BJ (cell line): ENCODE results near the gene CLBA1. TPM values are rescaled to one million over a fixed set of nuclear protein-coding genes. Genes with fewer than 3 reads are reported as not detected.

Source experiments
- CTCF ChIA-PET: fragments of 350-600 bp; formaldehyde crosslinking; extraction: SDS; loops from one replicate; lab custom pipeline; 2021; ENCODE audit warnings: antibody characterized with exemption, inconsistent platforms; lab: Yijun Ruan, JAX
- POLR2A ChIA-PET: fragments of 300-600 bp; sonication (Branson Sonifier 250); formaldehyde crosslinking; extraction: SDS; loops from one replicate; lab custom pipeline; 2021; ENCODE audit warnings: antibody characterized with exemption; lab: Charles Lee
- DNase-seq: peaks from one replicate; pipeline ENCODE4 v3.0.0-alpha.2; 2011; ENCODE audit warnings: low read depth
- H3K27me3 ChIP-seq: 2 replicates; pipeline ENCODE4 v1.6.0; 2011; ENCODE audit warnings: low read length; ENCODE audit not compliant: control insufficient read depth, insufficient read depth
- H3K36me3 ChIP-seq: 2 replicates; pipeline ENCODE4 v1.5.1; 2011; ENCODE audit warnings: low read length; ENCODE audit not compliant: control insufficient read depth, insufficient read depth
- H3K4me3 ChIP-seq: 2 replicates; pipeline ENCODE4 v1.5.1; 2011; ENCODE audit warnings: low read depth, mild to moderate bottlenecking, control low read depth, low read length
- polyA plus RNA-seq: library from polyadenylated mRNA; depleted of rRNA; stranded (reverse); fragments of >200 nt; gene quantifications from 2 replicates; pipeline ENCODE4 v1.2.3, GENCODE V29; 2011
- TF ChIP-seq, protein P1 (sequence below): IDR thresholded peaks from 2 replicates; pipeline ENCODE4 v1.5.1; 2011; ENCODE audit warnings: low read depth, mild to moderate bottlenecking, control low read depth, inconsistent platforms, low read length, moderate library complexity; ENCODE audit not compliant: insufficient read depth

CLBA1 gene
- polyA plus RNA-seq, 1 experiment: 5.9 TPM

DNA sequence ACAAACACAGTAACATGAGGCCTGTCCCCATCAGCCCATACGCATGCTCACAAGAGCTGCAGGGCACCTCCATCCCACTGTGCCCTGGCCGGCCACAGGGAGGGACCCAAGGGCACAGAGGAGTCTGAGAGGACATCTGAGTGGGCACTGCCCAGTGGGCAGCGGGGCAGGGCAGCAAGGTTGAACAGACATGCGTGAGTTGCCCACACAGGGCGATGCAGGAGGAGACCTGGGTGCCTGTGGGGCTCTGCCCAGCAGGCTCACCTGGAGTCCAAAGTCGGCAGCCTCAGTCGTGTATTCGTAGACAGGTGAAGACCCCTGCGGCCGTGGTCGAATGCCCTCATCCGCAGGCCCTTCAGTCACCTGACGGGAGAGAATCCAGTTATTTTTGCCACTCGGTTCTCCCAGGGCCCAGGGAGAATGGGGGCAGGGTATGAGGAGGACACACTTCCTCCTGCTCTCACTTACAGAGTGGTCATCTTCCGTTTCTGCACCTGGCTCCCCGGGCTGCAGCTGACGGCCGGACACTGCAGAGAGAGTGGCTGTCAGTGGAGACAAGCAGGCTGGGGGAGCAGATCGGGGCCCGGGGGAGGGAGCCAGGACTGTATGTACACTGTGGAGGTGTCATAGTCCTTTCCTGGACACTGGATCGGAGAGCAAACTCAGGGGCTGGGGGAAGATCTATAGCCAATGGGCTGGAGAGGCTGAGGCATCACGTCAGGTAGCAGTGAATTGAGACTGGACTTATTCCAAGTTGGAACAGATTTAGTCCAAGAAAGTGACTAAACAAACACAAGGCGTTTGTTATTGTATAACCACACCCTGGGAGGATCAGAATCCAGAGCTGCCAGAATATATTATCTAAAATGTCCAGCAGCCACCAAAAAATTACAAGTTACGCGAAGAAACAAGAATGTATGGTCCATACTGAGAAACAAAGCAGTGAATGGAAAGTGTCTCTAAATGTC lies 28.2 kb upstream of the CLBA1 start:
- POLR2A ChIA-PET: no interaction called here
- H3K36me3 ChIP-seq: peaks cover 5% of the 10 kb centered on the region; the same call in 1 of the 2 replicates
- DNase-seq: no peak
- CTCF ChIA-PET: interaction anchor here (0.6 kb wide), 1 partner anchor 137 kb away, joined by 3 read pairs; no protein-coding TSS in a partner anchor
- H3K4me3 ChIP-seq: no peak overlapping the region
- H3K27me3 ChIP-seq: no peaks in the 10 kb centered on the region
- TF ChIP-seq, protein P1, sequence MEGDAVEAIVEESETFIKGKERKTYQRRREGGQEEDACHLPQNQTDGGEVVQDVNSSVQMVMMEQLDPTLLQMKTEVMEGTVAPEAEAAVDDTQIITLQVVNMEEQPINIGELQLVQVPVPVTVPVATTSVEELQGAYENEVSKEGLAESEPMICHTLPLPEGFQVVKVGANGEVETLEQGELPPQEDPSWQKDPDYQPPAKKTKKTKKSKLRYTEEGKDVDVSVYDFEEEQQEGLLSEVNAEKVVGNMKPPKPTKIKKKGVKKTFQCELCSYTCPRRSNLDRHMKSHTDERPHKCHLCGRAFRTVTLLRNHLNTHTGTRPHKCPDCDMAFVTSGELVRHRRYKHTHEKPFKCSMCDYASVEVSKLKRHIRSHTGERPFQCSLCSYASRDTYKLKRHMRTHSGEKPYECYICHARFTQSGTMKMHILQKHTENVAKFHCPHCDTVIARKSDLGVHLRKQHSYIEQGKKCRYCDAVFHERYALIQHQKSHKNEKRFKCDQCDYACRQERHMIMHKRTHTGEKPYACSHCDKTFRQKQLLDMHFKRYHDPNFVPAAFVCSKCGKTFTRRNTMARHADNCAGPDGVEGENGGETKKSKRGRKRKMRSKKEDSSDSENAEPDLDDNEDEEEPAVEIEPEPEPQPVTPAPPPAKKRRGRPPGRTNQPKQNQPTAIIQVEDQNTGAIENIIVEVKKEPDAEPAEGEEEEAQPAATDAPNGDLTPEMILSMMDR: no peak

DNA sequence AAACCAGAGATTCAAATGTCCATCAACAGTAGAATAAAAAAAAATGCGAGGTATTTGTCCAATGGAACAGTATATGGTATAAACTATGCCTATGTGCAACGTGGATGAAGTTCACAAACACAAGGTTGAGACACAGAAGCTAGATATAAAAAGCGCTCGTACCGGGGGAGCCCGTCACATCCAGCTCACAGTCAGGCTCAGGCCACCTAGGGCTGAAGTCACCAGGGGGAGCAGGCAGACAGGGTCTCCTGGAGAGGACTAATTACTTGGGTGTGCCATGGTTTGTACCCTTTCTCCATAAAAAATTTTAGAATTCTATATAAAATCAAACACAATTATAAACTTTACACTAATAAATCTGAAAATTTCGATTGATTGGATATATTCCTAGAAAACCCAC lies 21.0 kb upstream of the CLBA1 start:
- TF ChIP-seq, protein P1: no peak
- DNase-seq: no peak
- Histone ChIP-seq H3K4me3 (no peak overlapping the region), H3K27me3 (no peaks in the 10 kb centered on the region), H3K36me3 (no peaks in the 10 kb centered on the region)
- ChIA-PET CTCF (interaction anchor here (1.1 to 2.5 kb wide), 3 partner anchors 10 to 82 kb away, joined by 3 to 14 read pairs (median 4); no protein-coding TSS in a partner anchor), POLR2A (no interaction called here)

DNA sequence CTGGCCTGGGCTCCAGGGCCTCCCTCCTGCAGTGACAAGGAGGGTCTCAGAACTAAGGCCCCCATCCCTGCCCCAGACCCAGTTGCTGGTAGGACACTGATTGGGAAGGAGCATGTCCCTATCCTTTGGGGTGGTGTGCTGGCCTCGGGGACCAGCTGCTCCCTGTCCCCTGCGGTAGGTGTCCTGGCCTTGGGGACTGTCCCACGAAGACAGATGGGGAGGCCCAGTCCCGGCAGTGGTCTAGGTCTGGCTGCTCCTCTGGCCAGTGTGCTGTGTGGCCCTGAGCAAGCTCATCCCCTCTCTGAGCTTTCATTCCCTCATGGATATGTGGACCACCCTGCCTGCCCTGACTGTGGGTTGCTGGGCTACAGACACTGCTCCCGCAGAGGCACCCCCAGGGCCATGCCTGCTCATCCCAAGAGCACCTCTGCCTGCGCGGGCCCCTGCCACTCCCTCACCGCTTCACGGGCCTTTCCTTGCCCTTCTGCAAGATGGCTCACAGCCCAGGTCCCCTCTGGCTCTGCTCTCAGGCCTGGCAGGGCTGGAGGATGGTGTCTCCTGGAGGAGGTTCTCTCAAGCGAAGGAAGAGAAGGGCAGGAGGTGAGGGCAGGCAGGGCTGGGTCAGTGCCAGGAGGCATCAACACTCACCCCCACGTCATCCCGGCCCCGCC lies 19.9 kb upstream of the CLBA1 start:
- TF ChIP-seq, protein P1: no peak
- POLR2A ChIA-PET: no interaction called here

DNA sequence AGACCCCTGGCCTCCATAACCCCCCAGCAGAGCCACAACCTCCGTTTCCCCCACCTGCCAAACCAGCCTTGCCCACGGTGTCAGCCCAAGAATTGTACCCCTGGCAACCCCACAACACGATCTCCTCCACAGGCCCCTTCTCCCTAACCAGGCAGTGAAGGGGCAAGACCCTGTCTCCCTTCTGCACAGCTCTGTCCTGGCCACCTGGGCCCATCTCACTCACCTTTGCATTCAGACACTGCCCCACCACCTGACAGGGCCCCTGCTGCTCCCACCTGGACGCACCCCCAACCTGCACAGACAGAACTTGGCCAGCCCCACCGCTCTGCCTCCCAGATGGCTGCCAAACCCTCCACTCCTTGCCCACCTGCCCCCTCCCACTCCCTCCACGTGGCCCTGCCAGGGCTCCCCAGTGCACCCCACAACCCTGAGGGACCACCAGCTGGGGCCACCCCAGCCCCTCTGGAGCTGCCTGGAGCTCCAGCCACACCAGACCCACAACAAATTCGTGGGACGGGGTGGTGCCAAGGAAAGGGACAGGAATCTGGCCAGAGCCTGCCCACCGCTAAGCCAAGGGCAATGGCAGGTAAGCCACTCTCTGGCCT lies 19.2 kb upstream of the CLBA1 start:
- no peaks in the 10 kb centered on the region for H3K36me3 ChIP-seq
- TF ChIP-seq, protein P1: no peak
- H3K27me3 ChIP-seq: no peaks in the 10 kb centered on the region
- no peak for DNase-seq
- CTCF ChIA-PET: interaction anchor here (1.0 to 1.4 kb wide), 2 partner anchors 9 to 77 kb away, joined by 3 read pairs; no protein-coding TSS in a partner anchor
- no peak overlapping the region for H3K4me3 ChIP-seq
- POLR2A ChIA-PET: no interaction called here

More for the DNA sequence above, 19.9 kb upstream of the CLBA1 start:
- no peaks in the 10 kb centered on the region for H3K27me3 ChIP-seq
- H3K36me3 ChIP-seq: no peaks in the 10 kb centered on the region
- CTCF ChIA-PET: interaction anchor here (0.6 to 1.3 kb wide), 3 partner anchors 73 to 1051 kb away, joined by 3 to 4 read pairs (median 3); no protein-coding TSS in a partner anchor
- H3K4me3 ChIP-seq: no peak overlapping the region
- DNase-seq: no peak
